ENCODE data around the gene MRPS34.

- TF ChIP-seq POLR2A (IDR thresholded peaks at IDR 0.05; ENCODE audit: low read length) (no peak), GATA1 (IDR thresholded peaks at IDR 0.05; ENCODE audit: low read depth, low read length) (no peak)
These were observed 43.5 kb downstream of the MRPS34 start for GRCh38 chr16:1729445-1729844.

Measured in erythroblast (primary cell).